Measurements from ENCODE around the gene KASH5. TPM values are rescaled to one million over a fixed set of nuclear protein-coding genes. Genes with fewer than 3 reads are reported as not detected.

Gene KASH5
- total RNA-seq: 0.23 and 0.43 TPM in 2 replicates

- intact Hi-C loops (cut with micrococcal nuclease): no loop called here
Measured at GRCh38 chr19:49387936-49388372, at the start of gene KASH5. TSS of gene KASH5 (plus strand) at chr19:49388249. CDS start at chr19:49390884, 2,635 bp downstream.

GRCh38 chr19:49338691-49339300, 49.3 kb upstream of the KASH5 start:
- intact Hi-C loops (cut with micrococcal nuclease): loop anchor here (10.0 kb wide), 1 partner anchor 106 kb away; the partner anchor contains the start of gene SLC17A7

GRCh38 chr19:49339301-49340068, 48.6 kb upstream of the KASH5 start:
- intact Hi-C loops (cut with micrococcal nuclease): loop anchor here (10.0 kb wide), 1 partner anchor 105 kb away; the partner anchor contains the start of gene SLC17A7

- intact Hi-C loops (cut with micrococcal nuclease): no loop called here
Measured at GRCh38 chr19:49340069-49340864, 47.8 kb upstream of the KASH5 start.

GRCh38 chr19:49340865-49341718, 47.0 kb upstream of the KASH5 start:
- intact Hi-C loops (cut with micrococcal nuclease): no loop called here

- intact Hi-C loops (cut with micrococcal nuclease): no loop called here
Measured at GRCh38 chr19:49342291-49342721, 45.7 kb upstream of the KASH5 start.

- intact Hi-C loops (cut with micrococcal nuclease): no loop called here
Measured at GRCh38 chr19:49343123-49343522, 44.9 kb upstream of the KASH5 start.

- intact Hi-C loops (cut with micrococcal nuclease): no loop called here
Measured at GRCh38 chr19:49344505-49345423, 43.3 kb upstream of the KASH5 start.

GRCh38 chr19:49347191-49347590, 40.9 kb upstream of the KASH5 start:
- intact Hi-C loops (cut with micrococcal nuclease): no loop called here

GRCh38 chr19:49347835-49348234, 40.2 kb upstream of the KASH5 start:
- intact Hi-C loops (cut with micrococcal nuclease): no loop called here

GRCh38 chr19:49348305-49349189, 39.5 kb upstream of the KASH5 start:
- intact Hi-C loops (cut with micrococcal nuclease): no loop called here

GRCh38 chr19:49349567-49349966, 38.5 kb upstream of the KASH5 start:
- intact Hi-C loops (cut with micrococcal nuclease): no loop called here

- intact Hi-C loops (cut with micrococcal nuclease): no loop called here
Measured at GRCh38 chr19:49355909-49356353, 32.1 kb upstream of the KASH5 start.

GRCh38 chr19:49356382-49356781, 31.7 kb upstream of the KASH5 start:
- intact Hi-C loops (cut with micrococcal nuclease): no loop called here

GRCh38 chr19:49357186-49357585, 30.9 kb upstream of the KASH5 start:
- intact Hi-C loops (cut with micrococcal nuclease): no loop called here

- intact Hi-C loops (cut with micrococcal nuclease): no loop called here
Measured at GRCh38 chr19:49359851-49360820, 27.9 kb upstream of the KASH5 start.

- intact Hi-C loops (cut with micrococcal nuclease): no loop called here
Measured at GRCh38 chr19:49361438-49362047, 26.5 kb upstream of the KASH5 start.

Measured in T-helper 2 cell treated with Interferon-gamma antibody and Interleukin-4, amounts not matched to agents 100 ng/mL and 5 ng/mL, for 36 hours (primary cell).